Choroid plexus epithelial cell (primary cell): Measurements from ENCODE around the gene SAMD8.
A peak's percentile ranks its signal among the peaks of the same experiment; 100 is the strongest.

Experiments
- DNase-seq: peaks from one replicate; pipeline ENCODE4 v3.0.0-alpha.2; 2010; ENCODE audit warnings: low read depth
- H3K4me3 ChIP-seq: 2 replicates; pipeline ENCODE4 v1.5.1; 2011; ENCODE audit warnings: low read depth, mild to moderate bottlenecking, control low read depth, low read length, moderate library complexity
- TF ChIP-seq, protein P1 (sequence below): conservative IDR thresholded peaks from 2 replicates; pipeline ENCODE4 v1.5.1; 2011; ENCODE audit warnings: low read depth, mild to moderate bottlenecking, control low read depth, inconsistent platforms, low read length, moderate library complexity

SAMD8 gene

DNA sequence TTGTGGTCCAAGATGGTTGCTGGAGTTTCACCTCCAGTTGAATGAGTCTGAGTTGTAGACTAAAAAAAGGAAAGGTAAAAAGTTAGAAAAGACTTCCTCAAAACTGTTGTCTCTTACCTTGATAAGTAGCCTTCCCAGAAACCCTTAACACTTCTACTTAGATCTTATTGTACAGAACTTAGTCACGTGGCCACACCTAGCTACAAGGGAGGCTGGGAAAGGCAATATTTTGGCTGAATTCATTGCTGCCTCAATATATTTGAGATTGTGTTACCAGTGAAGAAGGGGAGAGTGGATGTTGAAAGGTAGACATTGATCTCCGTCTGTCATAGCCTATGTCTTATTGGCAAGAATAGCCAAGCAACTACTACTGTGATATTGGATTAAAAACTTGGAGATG, 63.6 kb downstream of the SAMD8 start:
- H3K4me3 ChIP-seq, result no peak overlapping the region
- TF ChIP-seq, protein P1, sequence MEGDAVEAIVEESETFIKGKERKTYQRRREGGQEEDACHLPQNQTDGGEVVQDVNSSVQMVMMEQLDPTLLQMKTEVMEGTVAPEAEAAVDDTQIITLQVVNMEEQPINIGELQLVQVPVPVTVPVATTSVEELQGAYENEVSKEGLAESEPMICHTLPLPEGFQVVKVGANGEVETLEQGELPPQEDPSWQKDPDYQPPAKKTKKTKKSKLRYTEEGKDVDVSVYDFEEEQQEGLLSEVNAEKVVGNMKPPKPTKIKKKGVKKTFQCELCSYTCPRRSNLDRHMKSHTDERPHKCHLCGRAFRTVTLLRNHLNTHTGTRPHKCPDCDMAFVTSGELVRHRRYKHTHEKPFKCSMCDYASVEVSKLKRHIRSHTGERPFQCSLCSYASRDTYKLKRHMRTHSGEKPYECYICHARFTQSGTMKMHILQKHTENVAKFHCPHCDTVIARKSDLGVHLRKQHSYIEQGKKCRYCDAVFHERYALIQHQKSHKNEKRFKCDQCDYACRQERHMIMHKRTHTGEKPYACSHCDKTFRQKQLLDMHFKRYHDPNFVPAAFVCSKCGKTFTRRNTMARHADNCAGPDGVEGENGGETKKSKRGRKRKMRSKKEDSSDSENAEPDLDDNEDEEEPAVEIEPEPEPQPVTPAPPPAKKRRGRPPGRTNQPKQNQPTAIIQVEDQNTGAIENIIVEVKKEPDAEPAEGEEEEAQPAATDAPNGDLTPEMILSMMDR, result no peak
- no peak for DNase-seq

DNA sequence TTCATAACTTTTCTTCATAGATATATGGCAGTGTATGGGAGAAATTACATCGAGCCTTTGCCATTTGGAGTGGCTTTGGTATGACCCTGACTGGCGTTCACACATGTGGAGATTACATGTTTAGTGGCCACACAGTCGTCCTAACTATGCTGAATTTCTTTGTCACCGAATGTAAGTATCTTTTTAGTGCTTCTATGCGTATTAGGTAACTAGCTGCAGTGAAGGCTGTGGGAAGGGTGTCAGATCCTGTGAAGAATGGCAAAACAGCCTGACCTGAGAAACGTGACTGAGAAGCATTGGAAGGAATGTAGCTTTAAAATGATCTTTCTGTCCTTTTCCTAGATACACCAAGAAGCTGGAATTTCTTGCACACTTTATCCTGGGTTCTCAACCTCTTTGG, 64.6 kb downstream of the SAMD8 start:
- H3K4me3 ChIP-seq, result no peak overlapping the region
- TF ChIP-seq, protein P1, result no peak
- DNase-seq, result no peak

DNA sequence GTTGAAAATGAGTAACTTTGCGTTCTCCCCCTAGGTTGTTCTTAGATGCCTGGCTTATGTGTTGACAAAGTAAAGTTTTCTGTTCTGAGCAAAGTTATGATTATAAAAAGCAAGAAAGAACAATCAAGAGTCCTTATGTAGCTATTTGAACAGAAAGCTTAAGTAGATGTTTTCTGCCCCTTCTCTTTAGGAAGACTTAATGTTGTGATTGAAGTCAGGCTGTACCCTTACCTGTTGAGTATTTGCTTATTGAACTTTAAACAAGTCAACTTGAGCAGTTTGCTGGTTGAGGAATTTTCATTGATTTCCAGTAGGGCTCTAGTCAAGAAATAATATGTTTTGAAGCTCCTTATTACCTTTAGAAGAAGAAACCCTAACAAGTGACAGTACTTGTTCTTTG, 65.3 kb downstream of the SAMD8 start:
- TF ChIP-seq, protein P1, result no peak

GRCh38 chr10:75179657-75180177, 68.3 kb downstream of the SAMD8 start:
- peak; percentile 21 for DNase-seq
- H3K4me3 ChIP-seq, result no peak overlapping the region
- TF ChIP-seq, protein P1, result no peak

More for the DNA sequence above, 65.3 kb downstream of the SAMD8 start:
- H3K4me3 ChIP-seq, result no peak overlapping the region
- DNase-seq, result no peak

DNA sequence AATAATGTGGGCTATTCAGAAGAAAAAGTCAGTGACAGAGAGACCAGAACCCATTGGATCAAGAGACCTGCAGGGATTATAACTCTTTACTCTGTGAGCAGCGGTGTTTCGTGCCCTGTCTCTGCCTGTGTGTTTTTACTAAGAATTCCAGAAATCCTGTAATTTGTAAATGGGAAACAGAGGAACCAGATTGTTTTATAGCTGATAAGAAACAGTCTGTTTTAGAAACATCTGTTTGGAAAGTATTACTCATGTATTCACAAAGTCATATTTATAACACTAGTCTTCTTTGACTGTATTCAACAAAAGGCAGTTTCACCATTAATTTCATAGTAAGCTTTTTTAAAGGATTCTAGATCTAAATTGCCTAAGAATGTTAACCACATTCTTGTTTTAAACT, 69.1 kb downstream of the SAMD8 start:
- DNase-seq, result peak; percentile 24
- TF ChIP-seq, protein P1, result no peak
- no peak overlapping the region for H3K4me3 ChIP-seq

DNA sequence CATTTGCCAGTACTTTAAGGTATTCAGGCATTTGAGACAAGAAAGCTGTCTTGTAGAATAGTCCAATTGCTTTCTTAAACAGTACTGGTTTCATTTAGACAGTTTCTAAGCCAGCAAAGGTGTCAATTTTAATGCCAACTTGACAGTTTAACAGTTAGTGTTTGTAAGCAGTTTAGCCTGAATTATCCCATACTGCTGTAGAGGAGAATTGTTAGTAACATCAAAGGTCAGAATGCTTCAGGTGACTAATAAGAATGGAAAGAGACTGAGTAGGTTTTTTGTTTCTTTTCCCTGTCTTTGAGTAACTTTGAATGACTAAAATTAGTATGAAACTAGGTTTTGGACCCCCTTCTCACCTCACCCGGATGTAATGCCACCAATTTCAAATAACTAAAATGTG, 69.6 kb downstream of the SAMD8 start:
- DNase-seq, result no peak

GRCh38 chr10:75186310-75186709, 74.9 kb downstream of the SAMD8 start:
- DNase-seq, result no peak
- H3K4me3 ChIP-seq, result no peak overlapping the region
- TF ChIP-seq, protein P1, result no peak

More for the DNA sequence above, 69.6 kb downstream of the SAMD8 start:
- no peak overlapping the region for H3K4me3 ChIP-seq
- TF ChIP-seq, protein P1, result no peak
